GM12878 (cell line): ENCODE measurements around the gene PPP1R3C. TPM values are rescaled to one million over a fixed set of nuclear protein-coding genes. Genes with fewer than 3 reads are reported as not detected.

Experiments
- ATAC-seq: fragments of 200-7000 bp; cut with Tn5 transposase; 3 replicates; pipeline ENCODE4 v1.9.1; 2020; ENCODE audit warnings: mild to moderate bottlenecking, moderate library complexity
- BruUV-seq: library from RNA; stranded (reverse); fragments of 400-500 nt; replicated peaks from 2 replicates; lab custom pipeline; 2021; lab: Mats Ljungman, UMichigan
- CTCF ChIA-PET: fragments of 300-600 bp; sonication (Branson Sonifier 250); formaldehyde crosslinking; extraction: SDS; loops from one replicate; lab custom pipeline; 2021; ENCODE audit warnings: inconsistent platforms; lab: Yijun Ruan, JAX
- POLR2A ChIA-PET: fragments of 350-600 bp; formaldehyde crosslinking; extraction: SDS; loops from one replicate; lab custom pipeline; 2021; ENCODE audit warnings: inconsistent platforms; lab: Charles Lee
- RAD21 ChIA-PET: fragments of 300-600 bp; sonication (Branson Sonifier 250); formaldehyde crosslinking; loops from one replicate; lab custom pipeline; 2023; ENCODE audit warnings: antibody characterized with exemption; ENCODE audit not compliant: unreplicated experiment; lab: Charles Lee
- SMC1A ChIA-PET: fragments of 300-600 bp; sonication (Branson Sonifier 250); formaldehyde crosslinking; loops from one replicate; lab custom pipeline; 2023; ENCODE audit not compliant: unreplicated experiment, uncharacterized antibody; lab: Charles Lee
- DNase-seq: peaks from one replicate; pipeline ENCODE4 v3.0.0-alpha.2; 2011; ENCODE audit warnings: low read depth, low spot score
- FAIRE-seq: peaks from 3 replicates; lab custom pipeline; 2011; peaks lifted over from hg19 to GRCh38; lab: Jason Lieb, UNC
- H2AFZ ChIP-seq: 2 replicates; pipeline ENCODE4 v1.6.0; 2011; ENCODE audit warnings: low read depth, low read length, control low read depth; ENCODE audit not compliant: control insufficient read depth
- H3K27ac ChIP-seq: 2 replicates; pipeline ENCODE4 v1.5.1; 2011; ENCODE audit warnings: control low read depth; ENCODE audit not compliant: control insufficient read depth, insufficient read depth
- H3K27me3 ChIP-seq, 2 experiments: replicated peaks in 1 of 2; 2 replicates each; pipeline versions ENCODE4 v1.6.0 to v1.6.1; 2011; ENCODE audit warnings: low read length in 1 of 2; ENCODE audit not compliant: control insufficient read depth in 2 of 2, insufficient read depth in 2 of 2
- H3K36me3 ChIP-seq, 2 experiments: 2 replicates each; pipeline ENCODE4 v1.5.1; 2011; ENCODE audit warnings: low read length in 1 of 2; ENCODE audit not compliant: control insufficient read depth in 2 of 2, insufficient read depth in 2 of 2
- H3K4me1 ChIP-seq: 2 replicates; pipeline ENCODE4 v1.6.1; 2011; ENCODE audit warnings: mild to moderate bottlenecking, low read length, moderate library complexity, mixed read lengths; ENCODE audit not compliant: control insufficient read depth, insufficient read depth
- H3K4me2 ChIP-seq: 2 replicates; pipeline ENCODE4 v1.6.0; 2011; ENCODE audit warnings: control low read depth; ENCODE audit not compliant: control insufficient read depth, insufficient read depth
- H3K4me3 ChIP-seq: fragments of 200-600 bp; sonication (generic); 2 replicates; pipeline ENCODE4 v1.5.1; 2016
- H3K79me2 ChIP-seq: 2 replicates; pipeline ENCODE4 v1.6.0; 2011; ENCODE audit warnings: low read length; ENCODE audit not compliant: control insufficient read depth, insufficient read depth
- H3K9ac ChIP-seq: 2 replicates; pipeline ENCODE4 v1.8.0; 2011; ENCODE audit warnings: low read length, control low read depth, mixed read lengths; ENCODE audit not compliant: control insufficient read depth, insufficient read depth
- H3K9me3 ChIP-seq: replicated peaks from 3 replicates; pipeline ENCODE4 v1.5.1; 2011; ENCODE audit warnings: mild to moderate bottlenecking, low read length; ENCODE audit not compliant: control insufficient read depth, insufficient read depth
- H4K20me1 ChIP-seq: 2 replicates; pipeline ENCODE4 v1.6.0; 2011; ENCODE audit not compliant: control insufficient read depth, insufficient read depth
- BMI1 ChIP-seq: fragments of 450-650 bp; IDR thresholded peaks from 2 replicates; pipeline ENCODE4 v1.6.1; 2016; ENCODE audit warnings: mild to moderate bottlenecking, moderate library complexity, borderline replicate concordance
- BRCA1 ChIP-seq: IDR thresholded peaks from 2 replicates; pipeline ENCODE4 v1.6.1; 2011; ENCODE audit warnings: low read depth, low read length, improper control_type of control experiment
- CBFB ChIP-seq: IDR thresholded peaks from 2 replicates; pipeline ENCODE4 v1.6.1; 2016; ENCODE audit warnings: antibody characterized with exemption, low read depth
- CHD4 ChIP-seq: fragments of 200-600 bp; sonication (generic); IDR thresholded peaks from 2 replicates; pipeline ENCODE4 v1.6.1; 2016; ENCODE audit warnings: mild to moderate bottlenecking
- CREM ChIP-seq: IDR thresholded peaks from 2 replicates; pipeline ENCODE4 v1.6.1; 2014; ENCODE audit warnings: antibody characterized with exemption, low read depth
- EGR1 ChIP-seq, 2 experiments: IDR thresholded peaks; 1 replicate in 1 of 2; 2 replicates in 1 of 2; pipeline ENCODE4 v1.6.1; 2011 to 2012; ENCODE audit warnings: low read depth in 2 of 2, low read length in 2 of 2, borderline replicate concordance in 1 of 2, mild to moderate bottlenecking in 1 of 2, moderate library complexity in 1 of 2
- HDGF ChIP-seq: fragments of 450-650 bp; IDR thresholded peaks from 2 replicates; pipeline ENCODE4 v1.6.1; 2016; ENCODE audit warnings: antibody characterized with exemption
- IRF4 ChIP-seq: IDR thresholded peaks from 2 replicates; pipeline ENCODE4 v1.6.1; 2011; ENCODE audit warnings: low read depth, low read length
- KDM1A ChIP-seq: fragments of 200-600 bp; sonication (generic); IDR thresholded peaks from 2 replicates; pipeline ENCODE4 v1.6.1; 2016; ENCODE audit warnings: borderline replicate concordance
- NFIC ChIP-seq: IDR thresholded peaks from 2 replicates; pipeline ENCODE4 v1.6.1; 2012; ENCODE audit warnings: low read depth, mild to moderate bottlenecking, inconsistent platforms, low read length, moderate library complexity
- PAX5 ChIP-seq: IDR thresholded peaks from 2 replicates; pipeline ENCODE4 v1.6.1; 2011; ENCODE audit warnings: low read depth, low read length, borderline replicate concordance
- PAX8 ChIP-seq: fragments of 450-650 bp; IDR thresholded peaks from 2 replicates; pipeline ENCODE4 v1.6.1; 2017; ENCODE audit warnings: mild to moderate bottlenecking, moderate library complexity
- POLR2A ChIP-seq: IDR thresholded peaks from 2 replicates; pipeline ENCODE4 v1.6.1; 2011; ENCODE audit warnings: low read depth, mild to moderate bottlenecking, low read length
- WRNIP1 ChIP-seq: IDR thresholded peaks from 2 replicates; pipeline ENCODE4 v1.6.1; 2011; ENCODE audit warnings: low read depth, low read length, improper control_type of control experiment, borderline replicate concordance
- YBX1 ChIP-seq: fragments of 450-650 bp; IDR thresholded peaks from 2 replicates; pipeline ENCODE4 v1.6.1; 2016; ENCODE audit warnings: antibody characterized with exemption
- ZNF274 ChIP-seq: IDR thresholded peaks from one replicate; pipeline ENCODE4 v1.8.0; 2011; ENCODE audit not compliant: insufficient read length, insufficient read depth
- WGBS: methylation state at CpG from one replicate; pipeline ENCODE4 v1.1.6; 2016; ENCODE audit warnings: low lambda C conversion rate; ENCODE audit not compliant: insufficient replicate concordance, insufficient coverage; ENCODE audit errors: missing lambda C conversion rate; 5-methylcytosine and 5-hydroxymethylcytosine counted together
- in situ Hi-C: fragments of 300-500 bp; cut with MboI; formaldehyde crosslinking; loops from 9 replicates; pipeline ENCODE4 v1.14.3; 2018; ENCODE audit warnings: mixed read lengths
- intact Hi-C: fragments of 100-400 bp; cut with micrococcal nuclease; formaldehyde crosslinking; loops from one replicate; pipeline ENCODE4 v1.14.2; 2022; ENCODE audit not compliant: unreplicated experiment
- polyA plus RNA-seq, 11 experiments: library from polyadenylated mRNA; depleted of rRNA in 4 of 11; unstranded in 6 of 11; stranded (reverse) in 5 of 11; fragments of >200 nt; fragmentation: Nextera tagmentation in 4 of 11; fragmentation: Illumina TruSeq in 1 of 11; extraction: Ambion mirVana in 4 of 11; extraction: Trizol in 1 of 11; gene quantifications; 1 replicate in 1 of 11; 2 replicates in 10 of 11; pipeline versions ENCODE4 v1.2.1 to v1.2.3, GENCODE V29; 2011 to 2016; ENCODE audit warnings: inconsistent platforms in 2 of 11, missing spikeins in 2 of 11, low read depth in 1 of 11
- total RNA-seq, 4 experiments: library from RNA; depleted of rRNA in 3 of 4; stranded (reverse); fragments of >200 nt in 3 of 4; fragmentation: Illumina TruSeq in 1 of 4; extraction: Trizol in 1 of 4; gene quantifications; 2 replicates each; pipeline versions ENCODE4 v1.2.1 to v1.2.3, GENCODE V29; 2013 to 2021
- TF ChIP-seq, protein P1 (sequence below): fragments of 450-650 bp; conservative IDR thresholded peaks from 2 replicates; pipeline ENCODE4 v1.6.1; 2017; ENCODE audit warnings: mild to moderate bottlenecking, moderate library complexity
- TF ChIP-seq, protein P2 (sequence below): fragments of 450-650 bp; IDR thresholded peaks from 2 replicates; pipeline ENCODE4 v1.6.1; 2017; ENCODE audit warnings: mild to moderate bottlenecking, moderate library complexity

PPP1R3C gene
- total and polyA plus RNA-seq, 10 of the 15 experiments (the other 5 are each of a cell fraction or from before 2014, with no cell fraction given), result 0.01 to 0.08 (median 0.04) TPM; not detected in 6

DNA sequence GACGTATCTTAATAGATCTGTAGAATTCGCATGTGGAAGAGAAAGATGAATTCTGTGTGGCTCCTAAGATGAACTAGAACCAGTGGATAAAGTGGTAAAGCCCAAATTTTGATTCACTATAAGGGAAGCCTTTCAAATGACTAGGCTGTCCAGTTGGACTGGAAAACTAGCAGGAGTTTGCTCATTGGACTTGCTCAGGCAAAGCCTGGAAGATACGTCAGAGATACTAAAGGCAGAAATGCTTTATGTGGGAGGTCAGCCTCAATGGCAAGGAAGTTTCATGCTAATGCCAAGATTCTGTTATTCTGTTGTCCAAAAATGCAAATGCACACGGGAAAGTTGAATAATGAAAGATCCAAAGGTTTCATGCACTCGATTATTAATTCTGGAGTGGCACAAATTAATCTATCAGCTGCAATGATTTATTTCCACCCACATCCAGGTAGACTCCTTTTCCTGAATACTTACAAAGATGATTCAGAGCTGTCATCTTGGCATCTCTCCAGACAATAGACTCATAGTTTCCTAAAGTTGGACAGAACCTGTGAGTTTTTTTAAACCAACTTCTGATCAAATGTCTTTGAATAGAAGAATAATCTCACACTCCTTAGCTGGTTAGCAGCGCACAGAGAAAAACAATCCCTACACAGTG is 20.5 kb upstream of the PPP1R3C start (continued):
- TF ChIP-seq CBFB, result no peak
- no peak for TF ChIP-seq POLR2A
- TF ChIP-seq, protein P1, sequence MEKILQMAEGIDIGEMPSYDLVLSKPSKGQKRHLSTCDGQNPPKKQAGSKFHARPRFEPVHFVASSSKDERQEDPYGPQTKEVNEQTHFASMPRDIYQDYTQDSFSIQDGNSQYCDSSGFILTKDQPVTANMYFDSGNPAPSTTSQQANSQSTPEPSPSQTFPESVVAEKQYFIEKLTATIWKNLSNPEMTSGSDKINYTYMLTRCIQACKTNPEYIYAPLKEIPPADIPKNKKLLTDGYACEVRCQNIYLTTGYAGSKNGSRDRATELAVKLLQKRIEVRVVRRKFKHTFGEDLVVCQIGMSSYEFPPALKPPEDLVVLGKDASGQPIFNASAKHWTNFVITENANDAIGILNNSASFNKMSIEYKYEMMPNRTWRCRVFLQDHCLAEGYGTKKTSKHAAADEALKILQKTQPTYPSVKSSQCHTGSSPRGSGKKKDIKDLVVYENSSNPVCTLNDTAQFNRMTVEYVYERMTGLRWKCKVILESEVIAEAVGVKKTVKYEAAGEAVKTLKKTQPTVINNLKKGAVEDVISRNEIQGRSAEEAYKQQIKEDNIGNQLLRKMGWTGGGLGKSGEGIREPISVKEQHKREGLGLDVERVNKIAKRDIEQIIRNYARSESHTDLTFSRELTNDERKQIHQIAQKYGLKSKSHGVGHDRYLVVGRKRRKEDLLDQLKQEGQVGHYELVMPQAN, result no peak
- no peak for TF ChIP-seq ZNF274
- no peak for TF ChIP-seq KDM1A

DNA sequence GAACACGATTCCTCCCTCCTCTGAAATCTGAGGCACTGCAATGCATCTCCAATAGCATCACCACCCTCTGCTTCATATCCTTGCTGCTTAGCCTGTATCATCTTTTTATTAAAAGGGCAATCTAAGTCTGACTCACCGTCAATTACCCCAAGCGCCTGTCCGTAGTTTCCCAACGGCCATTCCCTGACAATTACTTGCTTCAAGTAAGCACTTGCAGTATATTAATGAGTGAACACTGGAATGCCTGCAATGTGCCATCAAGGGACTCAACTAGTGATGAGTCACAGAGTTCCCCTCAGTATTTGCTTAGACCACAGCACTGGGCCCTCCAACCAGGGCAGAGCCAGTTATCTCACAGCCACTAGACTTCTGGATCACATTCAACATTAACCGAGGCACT is 19.5 kb upstream of the PPP1R3C start:
- Histone ChIP-seq H2AFZ (no peak overlapping the region), H3K27me3 (no peaks in the 10 kb centered on the region), H3K27ac (no peak overlapping the region), H3K9me3 (no peaks in the 10 kb centered on the region), H3K4me1 (no peaks in the 10 kb centered on the region), H3K36me3 (no peaks in the 10 kb centered on the region), H3K79me2 (no peaks in the 10 kb centered on the region), H3K9ac (no peak overlapping the region), H4K20me1 (no peaks in the 10 kb centered on the region), H3K4me2 (no peak overlapping the region), H3K4me3 (no peak overlapping the region)
- in situ Hi-C loops (no loop called here), intact Hi-C loops (no loop called here)
- RAD21 ChIA-PET, result no interaction called here
- ATAC-seq, result no peak
- no peak for DNase-seq
- SMC1A ChIA-PET, result no interaction called here
- CTCF ChIA-PET, result interaction anchor here (1.0 kb wide), 1 partner anchor 17 kb away, joined by 5 read pairs; no protein-coding TSS in a partner anchor
- POLR2A ChIA-PET, result no interaction called here
- no peak for FAIRE-seq
- 44% methylated on average over 6 of the region's 6 CpGs for WGBS
- no TSS peak for BruUV-seq
- no peak for TF ChIP-seq EGR1 (IDR thresholded peaks at IDR 0.05; ENCODE audit: borderline replicate concordance in 1 of 2, low read depth in 2 of 2, low read length in 2 of 2)
- no peak for TF ChIP-seq IRF4
- TF ChIP-seq PAX8, result no peak
- no peak for TF ChIP-seq YBX1
- no peak for TF ChIP-seq PAX5
- no peak for TF ChIP-seq CREM
- no peak for TF ChIP-seq NFIC
- TF ChIP-seq CHD4, result no peak
- TF ChIP-seq BRCA1, result no peak
- TF ChIP-seq, protein P2, sequence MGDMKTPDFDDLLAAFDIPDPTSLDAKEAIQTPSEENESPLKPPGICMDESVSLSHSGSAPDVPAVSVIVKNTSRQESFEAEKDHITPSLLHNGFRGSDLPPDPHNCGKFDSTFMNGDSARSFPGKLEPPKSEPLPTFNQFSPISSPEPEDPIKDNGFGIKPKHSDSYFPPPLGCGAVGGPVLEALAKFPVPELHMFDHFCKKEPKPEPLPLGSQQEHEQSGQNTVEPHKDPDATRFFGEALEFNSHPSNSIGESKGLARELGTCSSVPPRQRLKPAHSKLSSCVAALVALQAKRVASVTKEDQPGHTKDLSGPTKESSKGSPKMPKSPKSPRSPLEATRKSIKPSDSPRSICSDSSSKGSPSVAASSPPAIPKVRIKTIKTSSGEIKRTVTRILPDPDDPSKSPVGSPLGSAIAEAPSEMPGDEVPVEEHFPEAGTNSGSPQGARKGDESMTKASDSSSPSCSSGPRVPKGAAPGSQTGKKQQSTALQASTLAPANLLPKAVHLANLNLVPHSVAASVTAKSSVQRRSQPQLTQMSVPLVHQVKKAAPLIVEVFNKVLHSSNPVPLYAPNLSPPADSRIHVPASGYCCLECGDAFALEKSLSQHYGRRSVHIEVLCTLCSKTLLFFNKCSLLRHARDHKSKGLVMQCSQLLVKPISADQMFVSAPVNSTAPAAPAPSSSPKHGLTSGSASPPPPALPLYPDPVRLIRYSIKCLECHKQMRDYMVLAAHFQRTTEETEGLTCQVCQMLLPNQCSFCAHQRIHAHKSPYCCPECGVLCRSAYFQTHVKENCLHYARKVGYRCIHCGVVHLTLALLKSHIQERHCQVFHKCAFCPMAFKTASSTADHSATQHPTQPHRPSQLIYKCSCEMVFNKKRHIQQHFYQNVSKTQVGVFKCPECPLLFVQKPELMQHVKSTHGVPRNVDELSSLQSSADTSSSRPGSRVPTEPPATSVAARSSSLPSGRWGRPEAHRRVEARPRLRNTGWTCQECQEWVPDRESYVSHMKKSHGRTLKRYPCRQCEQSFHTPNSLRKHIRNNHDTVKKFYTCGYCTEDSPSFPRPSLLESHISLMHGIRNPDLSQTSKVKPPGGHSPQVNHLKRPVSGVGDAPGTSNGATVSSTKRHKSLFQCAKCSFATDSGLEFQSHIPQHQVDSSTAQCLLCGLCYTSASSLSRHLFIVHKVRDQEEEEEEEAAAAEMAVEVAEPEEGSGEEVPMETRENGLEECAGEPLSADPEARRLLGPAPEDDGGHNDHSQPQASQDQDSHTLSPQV, result no peak
- TF ChIP-seq HDGF, result no peak
- TF ChIP-seq WRNIP1, result no peak
- TF ChIP-seq BMI1, result no peak
